Osteocyte (in vitro differentiated cells): ENCODE measurements around the gene TOM1. TPM values are rescaled to one million over a fixed set of nuclear protein-coding genes. Genes with fewer than 3 reads are reported as not detected.

Experiments used
- DNase-seq: peaks from one replicate; pipeline ENCODE4 v3.0.0; 2021; ENCODE audit warnings: mixed read lengths; ENCODE audit not compliant: unreplicated experiment; ENCODE audit errors: extremely low spot score
- H3K27ac Mint-ChIP-seq: one replicate; pipeline ENCODE4 v1.8.0; 2021; ENCODE audit warnings: mild to moderate bottlenecking, mixed read lengths; ENCODE audit not compliant: unreplicated experiment
- H3K27me3 Mint-ChIP-seq: one replicate; pipeline ENCODE4 v1.8.0; 2021; ENCODE audit warnings: mixed read lengths; ENCODE audit not compliant: unreplicated experiment
- H3K36me3 Mint-ChIP-seq: one replicate; pipeline ENCODE4 v1.8.0; 2021; ENCODE audit warnings: mixed read lengths; ENCODE audit not compliant: unreplicated experiment
- H3K4me1 Mint-ChIP-seq: one replicate; pipeline ENCODE4 v1.8.0; 2021; ENCODE audit warnings: mixed read lengths; ENCODE audit not compliant: unreplicated experiment
- H3K4me3 Mint-ChIP-seq: one replicate; pipeline ENCODE4 v1.8.0; 2021; ENCODE audit warnings: mild to moderate bottlenecking, moderate library complexity, mixed read lengths; ENCODE audit not compliant: unreplicated experiment
- H3K9me3 Mint-ChIP-seq: one replicate; pipeline ENCODE4 v1.8.0; 2021; ENCODE audit warnings: mixed read lengths; ENCODE audit not compliant: unreplicated experiment
- CTCF ChIP-seq: fragments of 200-600 bp; sonication (generic); IDR thresholded peaks from 2 replicates; pipeline ENCODE4 v1.5.0; 2021; ENCODE audit warnings: antibody characterized with exemption, mild to moderate bottlenecking, moderate library complexity
- total RNA-seq: library from RNA; stranded (reverse); gene quantifications from 2 replicates; pipeline ENCODE4 v1.2.1, GENCODE V29; 2021

The TOM1 gene
- total RNA-seq, 1 donor from 2014 or later: 55.5 TPM

- Mint-ChIP-seq H3K27ac (peak overlapping the region; percentile 80), H3K9me3 (no peaks in the 10 kb centered on the region), H3K27me3 (no peaks in the 10 kb centered on the region), H3K4me1 (peaks cover 44% of the 10 kb centered on the region), H3K36me3 (peaks cover 4% of the 10 kb centered on the region), H3K4me3 (no peak overlapping the region)
- TF ChIP-seq CTCF: no peak
- no peak for DNase-seq
These were observed 79.7 kb downstream of the TOM1 start for GRCh38 chr22:35379146-35379993.

GRCh38 chr22:35380013-35380412 is 80.3 kb downstream of the TOM1 start:
- Mint-ChIP-seq H3K9me3 (no peaks in the 10 kb centered on the region), H3K36me3 (peaks cover 4% of the 10 kb centered on the region), H3K4me1 (peaks cover 47% of the 10 kb centered on the region), H3K27me3 (no peaks in the 10 kb centered on the region), H3K27ac (peak overlapping the region; percentile 80), H3K4me3 (peak overlapping the region; percentile 86)
- DNase-seq: no peak
- no peak for TF ChIP-seq CTCF

- H3K4me3 Mint-ChIP-seq: peak within 1 kb of the TSS; percentile 86
- H3K27me3 Mint-ChIP-seq: no peaks in the 10 kb centered on the region
- H3K36me3 Mint-ChIP-seq: peaks cover 4% of the 10 kb centered on the region
- peak within 1 kb of the TSS; percentile 80 for H3K27ac Mint-ChIP-seq
- peaks cover 46% of the 10 kb centered on the region for H3K4me1 Mint-ChIP-seq
- no peaks in the 10 kb centered on the region for H3K9me3 Mint-ChIP-seq
- TF ChIP-seq CTCF: no peak
- peak; percentile 96 for DNase-seq
These were observed 81.1 kb downstream of the TOM1 start, which contains the start of gene HMOX1 for GRCh38 chr22:35380537-35381423. TSS of gene HMOX1 (plus strand) at chr22:35381096. CDS start at chr22:35381174, 78 bp downstream.

DNA sequence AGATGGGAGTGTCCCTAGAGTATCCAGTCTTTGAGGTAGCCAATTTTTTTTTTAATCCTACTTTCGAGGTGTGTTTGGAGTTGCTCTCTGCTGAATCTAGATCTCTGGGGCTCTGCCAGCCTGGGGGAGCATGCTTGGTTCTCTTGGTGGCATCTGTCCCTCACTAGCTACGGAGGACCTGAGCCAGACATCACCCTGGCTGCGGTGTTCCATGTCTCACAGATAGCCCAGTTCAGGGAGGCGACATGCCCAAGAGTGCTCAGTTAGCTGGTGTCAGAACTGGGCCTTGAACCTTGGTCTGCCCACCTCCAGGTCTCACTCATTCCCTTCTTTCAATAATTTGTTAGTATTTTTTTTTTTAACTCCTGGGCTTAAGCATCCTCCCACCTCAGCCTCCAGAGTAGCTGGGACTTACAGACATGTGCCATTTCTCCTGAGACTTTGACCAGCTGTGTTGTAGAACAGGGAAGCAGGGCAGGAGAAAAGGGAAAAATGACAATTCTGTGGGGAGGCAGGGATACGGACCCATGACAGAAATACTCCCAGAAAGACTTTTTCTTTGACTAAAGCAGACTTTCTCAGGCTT is 81.8 kb downstream of the TOM1 start:
- DNase-seq: no peak
- TF ChIP-seq CTCF: no peak
- Mint-ChIP-seq H3K36me3 (peaks cover 7% of the 10 kb centered on the region), H3K4me3 (peak overlapping the region; percentile 86), H3K27me3 (no peaks in the 10 kb centered on the region), H3K27ac (peak overlapping the region; percentile 32), H3K9me3 (no peaks in the 10 kb centered on the region), H3K4me1 (peaks cover 41% of the 10 kb centered on the region)
